OCI-LY7 (cell line): ENCODE data around the gene EMX2.

Source experiments
- CTCF ChIP-seq: fragments of 200-600 bp; sonication (generic); conservative IDR thresholded peaks from 2 replicates; pipeline ENCODE4 v1.5.1; 2014; ENCODE audit warnings: mild to moderate bottlenecking, antibody characterized with exemption, low read length, moderate library complexity, mixed read lengths
- EZH2phosphoT487 ChIP-seq: fragments of 200-600 bp; sonication (generic); IDR thresholded peaks from 2 replicates; pipeline ENCODE4 v1.6.1; 2018; ENCODE audit warnings: low read depth, borderline replicate concordance, mild to moderate bottlenecking, mixed run types, antibody characterized with exemption, low read length, moderate library complexity, mixed read lengths

GRCh38 chr10:117535298-117536071 is 7.1 kb upstream of the EMX2 start:
- TF ChIP-seq EZH2phosphoT487, result no peak
- no peak for TF ChIP-seq CTCF
